ENCODE results near the gene HYAL4.
"Not testable (repeated sequence)": the region's sequence is repeated elsewhere in the genome, so short reads cannot be mapped to it uniquely, and the experiment has no call there.

Gene HYAL4, protein sequence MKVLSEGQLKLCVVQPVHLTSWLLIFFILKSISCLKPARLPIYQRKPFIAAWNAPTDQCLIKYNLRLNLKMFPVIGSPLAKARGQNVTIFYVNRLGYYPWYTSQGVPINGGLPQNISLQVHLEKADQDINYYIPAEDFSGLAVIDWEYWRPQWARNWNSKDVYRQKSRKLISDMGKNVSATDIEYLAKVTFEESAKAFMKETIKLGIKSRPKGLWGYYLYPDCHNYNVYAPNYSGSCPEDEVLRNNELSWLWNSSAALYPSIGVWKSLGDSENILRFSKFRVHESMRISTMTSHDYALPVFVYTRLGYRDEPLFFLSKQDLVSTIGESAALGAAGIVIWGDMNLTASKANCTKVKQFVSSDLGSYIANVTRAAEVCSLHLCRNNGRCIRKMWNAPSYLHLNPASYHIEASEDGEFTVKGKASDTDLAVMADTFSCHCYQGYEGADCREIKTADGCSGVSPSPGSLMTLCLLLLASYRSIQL

DNA sequence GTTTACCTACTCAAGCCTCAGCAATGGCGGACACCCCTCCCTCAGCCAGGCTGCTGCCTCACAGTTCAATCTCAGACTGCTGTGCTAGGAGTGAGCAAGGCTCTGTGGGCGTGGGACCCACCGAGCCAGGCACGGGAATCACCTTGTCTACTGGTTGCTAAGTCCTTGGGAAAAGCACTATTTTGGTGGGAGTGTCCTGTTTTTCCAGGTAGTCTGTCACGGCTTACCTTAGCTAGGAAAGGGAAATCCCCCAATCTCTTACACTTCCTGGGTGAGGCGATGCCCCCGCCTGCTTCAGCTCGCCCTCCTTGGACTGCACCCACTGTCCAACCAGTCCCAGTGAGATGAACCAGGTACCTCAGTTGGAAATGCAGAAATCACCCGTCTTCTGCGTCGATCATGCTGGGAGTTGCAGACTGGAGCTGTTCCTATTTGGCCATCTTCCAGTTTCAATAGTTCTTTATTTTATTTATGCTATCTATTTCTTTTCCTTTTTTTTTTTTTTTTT is at the start of gene HYAL4:
Gene HYAL4 (plus strand): TSS at position 458 of the 508 bp plus-strand sequence. CDS start 23,105 bp downstream, outside the sequence.
- no peak for DNase-seq

DNA sequence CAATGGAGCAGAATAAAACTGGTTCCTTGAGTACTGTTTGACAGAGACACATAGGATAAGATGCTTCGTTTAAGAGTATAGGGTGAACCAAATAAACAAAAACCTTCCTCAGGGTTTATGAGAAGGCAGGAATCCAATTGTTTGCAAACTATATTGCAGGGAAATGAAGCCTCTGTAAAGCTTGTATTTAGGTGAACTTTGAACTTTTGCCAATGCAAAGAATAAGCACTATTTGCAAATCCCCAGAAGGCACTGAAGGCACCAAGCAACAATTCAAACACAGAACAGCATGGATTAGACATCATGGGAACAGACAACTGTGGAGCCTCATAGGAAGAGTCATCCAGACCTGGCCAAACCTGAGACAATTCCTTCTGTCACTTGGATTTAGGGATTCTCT is 49.1 kb upstream of the HYAL4 start:
- DNase-seq = no peak

DNA sequence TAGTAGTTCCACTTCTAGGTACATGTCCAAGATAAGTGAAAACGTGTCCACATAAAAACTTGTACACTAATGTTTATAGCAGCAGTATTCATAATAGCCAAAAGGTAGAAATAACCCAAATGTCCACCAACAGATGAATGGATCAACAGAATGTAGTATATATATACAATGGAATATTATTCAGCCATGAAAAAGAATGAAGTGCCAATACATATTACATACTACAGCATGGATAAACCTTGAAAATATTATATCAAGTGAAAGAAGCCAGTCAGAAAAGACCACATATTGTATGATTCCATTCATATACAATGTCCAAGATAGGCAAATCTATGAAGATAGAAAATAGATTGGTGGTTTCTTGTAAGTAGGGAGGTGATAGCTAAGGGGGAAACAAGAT is 48.4 kb upstream of the HYAL4 start:
- DNase-seq = no peak

DNA sequence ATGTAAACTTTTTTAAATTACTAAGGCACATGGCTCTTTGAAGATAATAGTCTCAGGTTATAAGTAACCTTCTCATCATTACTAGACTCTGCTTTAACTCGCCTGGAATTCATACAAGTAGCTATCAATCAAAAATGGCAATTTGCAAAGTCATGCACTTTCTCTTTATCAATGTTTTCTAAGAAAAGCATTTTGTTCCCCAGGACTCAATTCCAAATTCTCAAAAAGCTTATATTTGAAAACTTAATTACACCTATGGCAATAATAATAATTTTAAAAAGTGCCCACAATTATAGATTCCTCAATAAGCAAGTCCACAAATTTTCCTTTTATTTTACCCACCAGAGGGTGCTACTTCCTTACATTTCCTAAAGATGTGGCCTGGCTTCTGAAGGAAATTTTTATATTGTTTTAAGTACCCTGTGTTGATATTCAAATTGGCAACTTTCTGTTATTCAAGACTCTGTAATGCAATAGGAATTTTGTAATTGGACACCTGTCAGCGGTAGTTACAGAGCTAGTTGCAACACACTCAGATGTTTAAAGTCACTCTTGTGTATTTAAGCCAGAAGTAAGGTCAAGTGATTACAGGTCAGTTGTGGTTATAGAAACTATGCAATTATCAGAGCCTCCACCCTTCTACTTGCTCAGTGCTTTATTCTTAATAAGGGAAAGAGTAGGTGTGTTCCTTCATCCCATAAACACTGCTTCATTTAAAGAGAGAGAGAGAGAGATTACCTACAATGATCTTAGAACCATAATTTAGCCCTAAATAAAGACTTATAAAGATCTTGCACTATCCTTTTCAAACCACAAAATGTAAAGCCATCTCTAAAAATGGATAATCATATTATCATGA is 47.1 kb upstream of the HYAL4 start:
- DNase-seq = peak; percentile 56

DNA sequence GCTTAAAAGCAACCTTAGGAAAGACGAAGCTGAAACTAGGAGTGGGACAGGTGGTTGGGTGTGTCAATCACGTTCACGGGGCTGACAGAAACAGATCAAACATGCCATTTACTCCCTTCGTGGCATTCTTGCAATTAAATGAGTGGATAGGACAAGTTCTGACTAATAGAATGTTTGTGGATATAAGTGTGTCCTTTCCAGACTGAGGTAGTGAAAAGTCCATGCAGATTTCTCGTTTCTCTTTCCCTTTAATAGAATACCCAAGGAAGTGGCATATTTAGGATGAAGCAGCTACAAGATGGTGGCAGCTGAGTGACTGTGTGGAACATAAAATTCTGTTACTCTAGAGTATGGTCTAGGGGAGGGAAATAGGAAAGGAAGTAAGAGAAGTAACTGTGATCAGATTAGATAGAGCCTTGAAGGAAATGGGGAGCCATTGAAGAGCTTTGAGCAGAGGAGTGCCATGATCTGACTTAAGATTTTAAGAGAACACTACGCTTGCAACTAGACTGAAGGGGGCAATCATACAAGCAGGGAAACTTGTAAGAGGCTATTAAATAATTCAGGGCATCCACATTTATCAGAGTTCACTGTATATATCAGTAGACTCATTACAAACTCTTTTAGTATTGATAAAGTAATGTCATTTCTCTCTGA is 46.3 kb upstream of the HYAL4 start:
- DNase-seq = no peak

DNA sequence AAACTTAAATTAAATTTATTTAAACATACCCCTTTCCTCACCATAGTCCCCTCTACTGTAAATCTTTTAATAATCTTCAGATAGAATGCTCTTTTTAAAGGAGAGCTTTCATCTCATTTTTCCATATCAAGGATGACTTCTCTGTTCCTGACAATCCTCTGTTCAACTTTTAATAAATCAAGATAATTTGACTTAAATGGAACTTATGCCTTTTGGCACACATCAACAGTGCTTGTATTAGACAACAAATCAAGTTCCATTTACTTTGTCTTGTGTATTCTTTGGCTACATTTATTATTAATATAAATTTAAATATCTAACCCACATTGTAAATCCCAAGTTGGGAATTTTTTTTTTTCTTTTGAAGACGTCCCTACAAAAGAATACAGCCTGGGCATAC is 42.7 kb upstream of the HYAL4 start:
- DNase-seq = no peak

DNA sequence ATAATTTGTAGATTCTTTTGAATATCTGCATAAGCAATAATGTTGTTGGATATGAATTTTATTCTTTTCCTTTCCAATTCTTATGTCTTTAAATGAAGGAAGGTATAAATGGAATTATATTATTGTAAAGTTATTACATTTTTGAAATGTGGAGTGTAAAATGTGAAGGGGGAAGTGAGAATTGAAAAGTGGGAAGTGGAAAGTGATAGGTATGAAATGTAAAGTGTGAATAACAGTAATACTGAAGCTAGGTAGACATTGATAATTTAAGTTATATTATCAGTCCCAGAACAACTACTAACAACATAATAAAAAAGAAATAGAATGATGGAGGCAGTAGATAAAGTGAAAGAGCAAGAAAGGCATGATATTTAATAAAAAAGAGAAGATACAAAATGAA is 39.7 kb upstream of the HYAL4 start:
- no peak for DNase-seq

DNA sequence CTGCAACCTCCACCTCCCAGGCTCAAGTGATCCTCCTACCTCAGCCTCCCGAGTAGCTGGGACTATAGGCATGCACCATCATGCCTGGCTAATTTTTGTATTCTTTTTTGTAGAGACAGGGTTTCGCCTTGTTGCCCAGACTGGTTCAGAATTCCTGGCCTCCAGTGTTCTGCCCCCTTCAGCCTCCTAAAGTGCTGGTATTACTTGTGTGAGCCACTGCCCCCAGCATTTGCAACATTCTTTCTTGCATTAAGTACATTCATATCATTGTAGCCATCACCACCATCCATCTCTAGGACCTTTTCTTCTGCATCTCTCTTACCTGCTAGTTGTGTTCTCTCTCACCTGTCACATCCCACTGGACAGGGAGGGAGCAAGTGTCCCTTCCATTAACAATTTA is 35.5 kb upstream of the HYAL4 start:
- no peak for DNase-seq

DNA sequence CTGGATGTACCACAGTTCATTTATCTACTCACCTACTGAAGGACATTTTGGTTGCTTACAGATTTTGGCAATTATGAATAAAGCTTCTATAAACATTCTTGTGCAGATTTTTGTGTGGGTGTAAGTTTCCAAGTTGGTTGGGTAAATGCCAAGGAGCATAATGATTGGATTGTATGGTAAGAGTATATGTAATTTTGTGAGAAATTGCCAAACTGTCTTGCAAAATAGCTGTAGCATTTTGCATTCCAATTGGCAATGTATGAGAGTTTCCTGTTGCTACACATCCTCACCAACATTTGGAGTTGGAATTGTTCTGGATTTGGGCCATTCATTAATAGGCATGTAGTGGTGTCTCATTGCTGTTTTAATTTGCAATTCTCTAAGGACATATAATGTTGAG is 33.9 kb upstream of the HYAL4 start:
- no peak for DNase-seq

DNA sequence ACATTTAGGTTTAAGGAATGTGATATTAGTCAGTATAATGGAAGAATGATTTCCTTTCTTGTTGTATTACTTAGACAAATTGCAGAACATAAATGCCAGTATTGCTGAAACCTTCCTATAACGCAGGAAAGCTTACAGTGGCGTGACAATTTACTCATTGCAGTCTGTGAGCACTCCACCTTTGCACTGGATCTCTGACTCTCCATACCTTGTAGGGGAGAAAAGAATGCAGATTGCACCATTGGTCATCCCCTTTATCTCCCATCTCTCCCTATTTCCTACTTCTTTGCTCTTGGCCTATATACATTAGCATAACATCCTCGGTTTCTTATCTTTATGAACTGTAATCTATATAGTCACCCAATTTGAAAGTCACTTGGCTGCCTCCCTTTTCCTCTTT is 28.1 kb upstream of the HYAL4 start:
- DNase-seq = no peak

DNA sequence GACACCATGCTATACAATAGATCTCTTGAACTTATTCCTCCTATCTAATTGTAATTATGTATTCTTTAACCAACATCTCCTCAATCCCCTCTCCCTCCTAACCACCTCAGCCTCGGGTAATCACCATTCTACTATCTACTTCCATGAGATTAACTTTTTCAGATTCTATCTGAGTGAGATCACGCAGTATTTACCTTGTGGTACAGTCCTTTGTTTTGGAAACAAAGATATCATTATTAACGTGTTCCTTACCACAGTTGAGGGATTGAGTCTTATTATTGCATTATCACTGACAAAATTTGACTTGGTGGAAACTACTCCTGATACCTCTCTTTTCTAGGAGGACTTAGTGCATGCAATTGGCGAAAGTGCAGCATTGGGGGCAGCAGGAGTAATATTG is 26.0 kb upstream of the HYAL4 start:
- DNase-seq = no peak

DNA sequence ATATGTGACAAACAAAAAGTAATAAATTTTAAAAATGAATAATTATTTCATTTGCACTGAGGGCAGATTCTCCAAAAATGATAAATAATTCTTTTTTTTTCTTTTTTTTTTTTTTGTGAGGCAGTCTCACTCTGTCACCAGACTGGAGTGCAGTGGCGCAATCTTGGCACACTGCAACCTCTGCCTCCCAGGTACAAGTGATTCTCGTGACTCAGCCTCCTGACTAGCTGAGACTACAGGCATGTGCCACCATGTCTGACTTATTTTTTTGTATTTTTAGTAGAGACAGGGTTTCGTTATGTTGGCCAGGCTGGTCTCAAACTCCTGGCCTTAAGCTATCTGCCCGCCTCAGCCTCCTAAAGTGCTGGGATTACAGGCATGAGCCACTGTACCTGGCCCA is 25.2 kb upstream of the HYAL4 start:
- DNase-seq = not testable (repeated sequence)

DNA sequence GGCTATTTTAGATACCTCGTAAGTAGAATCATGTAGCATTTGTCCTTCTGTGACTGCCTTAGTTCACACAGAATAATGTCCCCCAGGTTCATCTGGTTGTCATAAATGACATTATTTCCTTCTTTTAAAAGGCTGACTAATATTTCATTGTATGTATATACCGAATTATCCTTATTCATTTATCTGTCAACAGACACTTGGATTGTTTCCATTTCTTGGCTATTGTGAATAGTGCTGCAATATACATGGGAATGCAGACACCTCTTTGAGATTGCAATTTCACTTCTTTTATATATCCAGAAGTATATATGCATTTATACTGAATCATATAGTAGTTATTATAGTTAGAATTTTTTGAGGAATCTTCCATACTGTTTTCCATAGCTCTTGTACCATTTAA is 24.1 kb upstream of the HYAL4 start:
- no peak for DNase-seq

DNA sequence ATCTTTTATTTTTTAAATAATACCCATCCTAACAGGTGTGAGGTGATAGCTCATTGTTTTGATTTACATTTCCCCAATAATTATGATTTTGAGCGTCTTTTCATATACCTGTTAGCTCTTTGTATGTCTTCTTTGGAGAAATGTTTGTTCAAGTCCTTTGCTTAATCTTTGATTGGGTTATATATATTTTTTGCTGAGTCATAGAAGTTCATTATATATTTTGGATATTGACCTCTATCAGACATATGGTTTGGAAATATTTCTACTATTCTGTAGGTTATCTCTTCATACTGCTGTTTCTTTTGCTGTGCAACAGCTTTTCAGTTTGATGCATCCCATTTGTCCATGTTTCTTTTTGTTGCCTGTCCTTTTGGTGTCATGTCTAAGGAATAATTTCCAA is 23.6 kb upstream of the HYAL4 start:
- DNase-seq = no peak

DNA sequence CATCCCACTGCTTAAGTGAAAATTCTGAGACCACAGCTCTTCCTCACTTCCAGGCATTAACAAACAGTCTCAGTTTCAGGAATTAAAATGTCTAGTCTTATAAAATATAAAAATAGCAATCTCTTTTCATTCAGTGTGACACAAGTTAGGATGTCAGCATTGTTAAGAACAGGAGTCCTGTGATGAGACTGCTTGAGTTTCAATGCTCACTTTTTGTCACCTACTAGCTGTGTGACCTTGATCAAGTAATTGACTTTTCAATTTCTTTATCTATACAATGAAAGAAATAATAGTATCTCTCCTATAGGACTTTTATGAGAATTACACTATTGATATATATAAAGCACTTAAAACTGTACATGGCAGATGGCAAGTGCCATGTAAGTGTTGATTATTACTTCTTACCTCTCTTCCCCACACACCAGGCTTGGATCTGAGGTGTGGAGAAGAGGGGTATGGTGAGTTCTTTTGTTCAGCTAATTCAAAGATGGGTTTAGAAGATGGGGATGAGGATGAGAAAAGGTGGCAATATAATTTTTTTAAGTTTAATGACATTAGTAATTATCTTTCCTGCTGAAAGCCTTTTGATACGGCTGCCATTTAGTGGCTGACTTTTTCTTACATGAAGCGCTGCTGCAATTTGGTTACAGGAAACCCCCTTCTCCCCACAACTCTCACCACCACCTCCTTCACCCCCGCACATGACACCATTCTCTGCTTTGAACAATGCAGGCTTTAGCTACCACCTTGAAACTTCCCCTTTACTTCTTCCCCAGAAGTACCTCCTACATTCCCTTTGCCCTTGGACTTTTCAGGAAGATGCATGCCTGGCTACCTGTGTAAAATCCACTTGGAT is 20.8 kb upstream of the HYAL4 start:
- DNase-seq = no peak

DNA sequence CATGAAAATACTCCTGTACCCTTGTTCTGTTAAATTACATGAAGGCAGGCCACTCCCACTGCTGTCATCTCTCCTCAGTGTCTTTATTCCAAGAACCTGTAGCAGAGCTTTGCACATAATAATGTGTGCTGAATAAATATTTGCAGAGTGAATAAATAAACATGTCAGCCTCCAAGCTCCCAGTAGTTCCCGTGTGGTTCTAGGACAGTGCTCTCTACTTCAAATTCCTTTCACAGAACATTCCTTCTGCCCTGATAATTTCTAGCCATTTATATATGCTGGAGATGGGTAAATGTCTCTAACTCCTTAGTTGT is 20.3 kb upstream of the HYAL4 start:
- no peak for DNase-seq

DNA sequence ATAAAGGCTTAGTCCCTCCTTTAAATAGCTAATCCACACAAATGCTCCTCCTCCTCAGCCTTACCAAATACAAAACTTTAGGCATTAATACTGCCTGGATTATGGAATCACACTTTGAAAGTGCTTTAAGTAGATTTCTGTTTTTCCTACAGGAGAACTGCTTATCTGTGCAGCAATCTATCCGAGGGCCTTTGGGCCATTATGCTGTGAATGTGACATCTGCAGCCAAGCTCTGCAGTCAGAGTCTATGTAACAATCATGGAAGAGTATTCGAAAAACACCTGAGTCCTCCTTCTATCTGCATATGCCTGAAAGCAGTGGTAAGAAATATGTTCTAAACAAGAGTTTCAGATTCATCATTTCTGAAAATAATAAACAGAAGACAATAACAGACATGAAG is 16.2 kb upstream of the HYAL4 start:
- DNase-seq = no peak

DNA sequence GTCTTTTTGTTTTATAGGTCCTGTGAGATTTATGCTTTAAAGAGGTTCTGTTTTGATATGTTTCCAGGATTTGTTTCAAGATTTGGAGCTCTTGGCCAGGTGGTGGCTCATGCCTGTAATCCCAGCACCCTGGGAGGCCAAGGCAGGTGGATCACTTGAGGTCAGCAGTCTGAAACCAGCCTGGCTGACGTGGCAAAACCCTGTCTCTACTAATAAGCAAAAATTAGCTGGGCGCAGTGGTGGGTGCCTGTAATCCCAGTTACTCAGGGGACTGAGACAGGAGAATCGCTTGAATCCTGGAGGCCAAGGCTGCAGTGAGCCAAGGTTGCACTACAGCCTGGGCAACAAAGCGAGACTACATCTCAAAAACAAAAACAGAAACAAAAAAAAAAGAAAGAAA is 8.3 kb upstream of the HYAL4 start:
- no peak for DNase-seq

DNA sequence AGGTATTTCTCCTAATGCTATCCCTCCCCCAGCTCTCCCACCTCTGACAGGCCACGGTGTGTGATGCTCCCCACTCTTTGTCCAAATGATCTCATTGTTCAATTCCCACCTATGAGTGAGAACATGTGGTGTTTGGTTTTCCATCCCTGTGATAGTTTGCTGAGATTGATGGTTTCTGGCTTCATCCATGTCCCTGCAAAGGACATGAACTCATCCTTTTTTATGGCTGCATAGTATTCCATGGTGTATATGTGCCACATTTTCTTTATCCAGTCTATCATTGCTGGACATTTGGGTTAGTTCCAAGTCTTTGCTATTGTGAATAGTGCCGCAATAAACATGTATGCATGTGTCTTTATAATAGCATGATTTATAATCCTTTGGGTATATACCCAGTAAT is 5.9 kb upstream of the HYAL4 start:
- not testable (repeated sequence) for DNase-seq

DNA sequence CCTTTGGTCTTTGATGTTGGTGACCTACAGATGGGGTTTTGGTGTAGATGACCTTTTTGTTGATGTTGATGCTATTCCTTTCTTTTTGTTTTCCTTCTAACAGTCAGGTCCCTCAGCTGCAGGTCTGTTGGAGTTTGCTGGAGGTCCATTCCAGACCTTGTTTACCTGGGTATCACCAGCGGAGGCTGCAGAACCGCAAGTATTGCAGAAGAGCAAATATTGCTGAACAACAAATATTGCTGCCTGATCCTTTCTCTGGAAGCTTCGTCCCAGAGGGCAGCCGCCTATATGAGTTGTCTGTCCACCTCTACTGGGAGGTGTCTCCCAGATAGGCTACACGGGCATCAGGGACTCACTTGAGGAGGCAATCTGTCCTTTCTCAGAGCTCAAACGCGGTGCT is 827 bp upstream of the HYAL4 start:
- DNase-seq = not testable (repeated sequence)

DNA sequence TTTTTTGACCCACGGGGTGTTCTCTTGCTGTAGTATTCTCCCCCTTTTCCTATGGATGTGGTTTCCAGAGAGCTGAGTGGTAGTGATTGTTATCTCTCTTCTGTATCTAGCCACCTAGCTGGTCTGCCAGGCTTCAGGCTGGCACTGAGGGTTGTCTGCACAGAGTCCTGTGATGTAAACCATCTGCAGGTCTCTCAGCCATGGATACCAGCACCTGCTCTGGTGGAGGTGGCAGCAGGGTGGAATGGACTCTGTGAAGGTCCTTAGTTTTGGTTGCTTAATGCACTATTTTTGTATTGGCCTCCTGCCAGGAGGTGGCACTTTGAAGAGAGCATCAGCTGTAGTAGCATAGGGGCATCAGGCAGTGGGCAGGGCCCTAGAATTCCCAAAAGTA is 851 bp downstream of the HYAL4 start:
- no peak for DNase-seq

DNA sequence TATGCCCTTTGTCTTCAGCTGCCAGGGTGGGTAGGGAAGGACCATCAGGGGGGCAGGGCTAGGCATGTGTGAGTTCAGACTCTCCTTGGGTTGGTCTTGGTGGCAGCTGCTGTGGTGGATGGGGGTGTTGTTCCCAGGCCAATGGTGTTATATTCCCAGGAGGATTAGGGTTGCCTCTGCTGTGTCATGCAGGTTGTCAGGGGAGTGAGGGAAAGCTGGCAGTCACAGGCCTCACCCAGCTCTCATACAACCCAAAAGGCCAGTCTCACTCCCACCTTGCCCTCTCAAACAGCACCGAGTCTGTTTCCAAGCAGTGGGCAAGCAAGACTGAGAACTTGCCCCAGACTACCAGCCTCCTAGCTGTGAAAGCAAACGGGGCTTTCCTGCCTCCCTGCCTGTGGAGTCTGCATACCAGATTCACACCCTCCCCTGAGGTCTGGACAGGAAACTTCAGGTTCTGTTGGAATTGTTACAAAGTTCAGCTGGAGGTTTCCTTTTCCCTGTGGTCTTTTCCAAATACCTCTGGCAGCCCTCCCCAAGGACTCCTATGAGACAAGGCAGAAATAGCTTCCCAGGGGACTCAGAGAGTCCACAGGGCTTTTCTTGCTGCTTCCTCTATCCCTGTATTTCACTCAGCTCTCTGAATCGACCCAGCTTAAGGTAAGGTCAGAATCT is 1.4 kb downstream of the HYAL4 start:
- DNase-seq = no peak
